NCI-H446 treated with DMSO at 0.1 percent for 48 hours (cell line): ENCODE results near the gene UPF1.

Experiments
- DNase-seq: peaks from one replicate; lab custom pipeline; 2025; lab: John Stamatoyannopoulos, UW

Gene UPF1

DNA sequence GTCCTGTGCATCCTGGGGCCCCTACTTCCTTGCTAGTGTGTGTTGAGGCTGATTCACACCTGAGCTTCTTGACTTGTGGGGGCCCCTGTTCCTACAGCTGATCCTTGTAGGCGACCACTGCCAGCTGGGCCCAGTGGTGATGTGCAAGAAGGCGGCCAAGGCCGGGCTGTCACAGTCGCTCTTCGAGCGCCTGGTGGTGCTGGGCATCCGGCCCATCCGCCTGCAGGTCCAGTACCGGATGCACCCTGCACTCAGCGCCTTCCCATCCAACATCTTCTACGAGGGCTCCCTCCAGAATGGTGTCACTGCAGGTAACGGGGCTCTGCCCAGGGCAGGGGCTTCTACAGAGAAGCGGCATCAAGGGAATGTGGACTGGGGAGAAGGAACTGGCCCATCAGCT lies 25.5 kb downstream of the UPF1 start:
- DNase-seq, result no peak

DNA sequence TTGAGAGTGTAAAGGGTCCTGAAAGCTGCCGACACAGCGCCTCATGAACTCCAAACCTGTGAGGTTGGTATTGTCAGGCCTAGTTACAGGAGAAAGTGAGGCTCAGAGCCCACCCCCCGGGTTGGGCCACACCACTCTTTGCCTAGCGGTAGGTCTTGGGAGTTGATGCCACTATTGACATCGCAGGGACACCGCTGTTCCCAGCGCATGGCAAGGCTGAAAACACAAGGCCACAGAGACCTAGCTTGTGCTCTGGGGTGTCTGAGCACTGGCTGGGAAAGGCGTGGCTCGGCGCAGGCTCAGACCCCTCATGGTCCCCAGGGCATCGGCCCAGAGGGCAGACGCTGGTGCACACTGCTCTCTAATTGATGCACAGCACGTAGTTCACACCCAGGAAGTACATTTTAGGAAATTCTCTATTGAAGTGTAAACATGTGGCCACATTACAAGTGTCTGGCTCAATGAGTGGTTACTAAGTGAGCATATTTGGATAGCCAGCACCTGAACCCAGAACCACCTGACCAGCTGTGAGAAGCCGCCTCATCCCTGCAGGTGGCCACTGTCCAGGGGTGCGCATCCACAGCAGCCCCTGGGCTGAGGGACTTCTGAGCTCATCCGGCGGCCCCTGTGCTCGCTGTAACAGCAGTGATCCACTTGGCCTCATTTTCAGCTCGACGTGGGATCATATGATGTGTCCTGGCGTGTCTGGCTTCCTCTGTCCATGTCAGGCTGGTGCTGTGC lies 27.3 kb downstream of the UPF1 start:
- DNase-seq, result no peak

GRCh38 chr19:18859676-18860301 lies 28.0 kb downstream of the UPF1 start:
- DNase-seq, result no peak

DNA sequence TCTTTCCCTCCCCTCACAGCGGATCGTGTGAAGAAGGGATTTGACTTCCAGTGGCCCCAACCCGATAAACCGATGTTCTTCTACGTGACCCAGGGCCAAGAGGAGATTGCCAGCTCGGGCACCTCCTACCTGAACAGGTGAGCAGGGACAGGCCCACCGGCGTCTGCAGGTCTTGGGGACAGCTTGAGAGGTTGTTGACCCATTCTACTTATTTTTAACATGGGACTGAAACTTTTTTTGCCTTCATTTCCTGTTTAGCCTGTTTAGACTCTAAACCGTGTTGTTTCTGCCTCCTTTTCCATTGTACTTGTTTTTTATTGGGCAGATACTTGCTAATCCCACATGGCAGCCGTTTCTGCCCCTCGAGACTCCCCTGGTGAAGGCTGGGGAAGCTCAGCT lies 28.5 kb downstream of the UPF1 start:
- no peak for DNase-seq

DNA sequence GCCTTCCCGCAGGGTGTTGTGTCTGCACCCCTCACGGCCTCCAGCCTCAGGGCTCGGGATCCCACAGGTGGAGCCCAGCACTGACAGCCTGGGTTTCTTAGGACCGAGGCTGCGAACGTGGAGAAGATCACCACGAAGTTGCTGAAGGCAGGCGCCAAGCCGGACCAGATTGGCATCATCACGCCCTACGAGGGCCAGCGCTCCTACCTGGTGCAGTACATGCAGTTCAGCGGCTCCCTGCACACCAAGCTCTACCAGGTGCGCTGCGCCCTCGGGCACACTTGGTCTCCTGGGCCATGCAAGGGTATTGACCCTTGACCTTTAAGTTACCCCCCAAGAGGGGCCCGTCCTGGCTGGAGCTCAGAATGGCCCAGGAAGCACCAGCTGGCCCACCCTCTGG lies 29.0 kb downstream of the UPF1 start:
- no peak for DNase-seq

DNA sequence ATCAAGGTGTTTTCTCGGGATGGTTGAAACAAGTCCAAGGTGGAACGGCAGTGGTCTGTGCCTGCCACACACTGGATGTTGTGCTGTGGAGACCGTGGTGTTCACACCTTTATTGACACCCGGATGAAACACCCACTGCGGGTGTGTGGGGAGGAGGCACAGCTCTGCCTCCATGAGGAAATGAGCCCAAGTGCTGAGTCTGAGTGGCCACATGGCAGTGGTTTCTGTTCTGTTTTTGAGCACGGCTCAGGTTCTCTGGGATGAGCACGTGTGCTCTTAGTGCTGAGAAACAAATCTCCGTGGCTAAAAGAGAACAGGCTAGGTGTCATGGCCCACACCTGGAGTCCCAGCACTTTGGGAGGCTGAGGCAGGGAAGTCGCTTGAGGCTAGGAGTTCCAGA lies 29.5 kb downstream of the UPF1 start:
- no peak for DNase-seq

DNA sequence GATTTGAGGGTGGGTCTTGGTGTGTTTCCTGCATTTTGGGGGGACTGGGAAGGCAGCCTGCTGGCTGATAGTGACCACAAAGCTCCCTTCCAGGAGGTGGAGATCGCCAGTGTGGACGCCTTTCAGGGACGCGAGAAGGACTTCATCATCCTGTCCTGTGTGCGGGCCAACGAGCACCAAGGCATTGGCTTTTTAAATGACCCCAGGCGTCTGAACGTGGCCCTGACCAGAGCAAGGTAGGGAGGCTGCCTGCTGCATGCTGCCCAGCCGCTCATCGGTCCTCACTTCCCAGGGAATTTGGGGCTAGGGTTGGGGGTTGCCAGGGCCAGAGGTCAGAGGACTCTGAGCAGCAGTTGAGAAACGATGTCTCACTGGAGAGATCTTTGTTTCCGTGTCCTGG lies 30.2 kb downstream of the UPF1 start:
- DNase-seq, result no peak

DNA sequence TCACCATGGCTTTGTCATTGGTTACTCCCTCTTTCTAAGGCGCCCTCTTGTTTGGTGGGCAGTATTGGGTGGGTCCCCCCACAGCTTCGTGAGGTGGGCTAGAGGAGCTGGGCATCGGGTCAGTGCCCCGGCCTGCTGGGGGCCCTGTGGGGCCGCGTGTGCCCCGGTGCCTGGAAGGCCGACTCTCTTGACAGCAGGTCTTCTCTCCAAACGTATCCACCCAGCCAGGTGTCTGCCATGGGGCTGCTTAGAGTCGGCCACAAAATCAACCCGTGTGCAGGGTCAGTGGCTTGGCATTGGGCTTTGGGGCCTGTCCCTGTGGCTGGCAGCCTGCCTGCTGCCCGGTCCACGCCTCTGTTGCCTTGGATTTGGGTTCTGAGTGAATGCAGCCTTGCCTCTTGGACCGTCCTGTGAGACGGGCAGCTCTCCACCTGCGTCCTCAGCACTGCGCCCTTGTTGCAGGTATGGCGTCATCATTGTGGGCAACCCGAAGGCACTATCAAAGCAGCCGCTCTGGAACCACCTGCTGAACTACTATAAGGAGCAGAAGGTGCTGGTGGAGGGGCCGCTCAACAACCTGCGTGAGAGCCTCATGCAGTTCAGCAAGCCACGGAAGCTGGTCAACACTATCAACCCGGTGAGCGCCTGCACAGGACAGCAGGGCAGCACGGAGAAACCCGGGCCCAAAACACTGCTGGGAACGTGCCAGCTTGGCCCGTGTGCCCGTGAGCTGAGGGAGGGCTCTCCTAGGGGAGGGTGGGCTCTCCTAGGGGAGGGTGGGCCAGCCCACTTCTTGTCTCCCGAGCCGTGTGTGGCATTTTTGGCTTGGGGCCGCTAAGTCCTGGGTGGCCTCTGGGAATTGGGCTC lies 31.4 kb downstream of the UPF1 start:
- DNase-seq, result no peak

DNA sequence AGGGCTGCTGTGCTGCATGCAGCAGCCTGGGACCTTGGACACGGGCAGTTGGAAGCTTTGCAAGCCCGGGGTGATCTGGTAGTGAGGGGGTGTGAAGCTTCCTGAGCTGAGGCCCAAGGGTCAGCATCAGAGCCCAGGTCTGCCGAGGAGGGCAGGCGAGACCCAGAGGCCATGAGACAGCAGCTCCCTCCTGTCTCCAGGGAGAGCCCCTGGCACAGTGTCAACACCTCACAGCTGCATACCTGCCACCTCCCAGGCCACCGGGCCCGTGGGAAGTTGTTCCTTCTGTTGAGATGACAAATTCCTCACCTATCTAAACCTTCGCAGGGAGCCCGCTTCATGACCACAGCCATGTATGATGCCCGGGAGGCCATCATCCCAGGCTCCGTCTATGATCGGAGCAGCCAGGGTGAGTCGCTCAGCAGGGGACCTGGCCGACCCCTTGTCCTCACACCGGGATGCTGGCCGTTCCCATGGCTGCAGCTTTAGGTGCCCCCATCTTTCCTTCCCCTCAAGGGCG lies 32.1 kb downstream of the UPF1 start:
- DNase-seq, result no peak

GRCh38 chr19:18865106-18865972 lies 33.6 kb downstream of the UPF1 start:
- no peak for DNase-seq

GRCh38 chr19:18865973-18866799 lies 34.4 kb downstream of the UPF1 start:
- no peak for DNase-seq

- no peak for DNase-seq
These were observed 35.0 kb downstream of the UPF1 start for GRCh38 chr19:18866800-18867123.

DNA sequence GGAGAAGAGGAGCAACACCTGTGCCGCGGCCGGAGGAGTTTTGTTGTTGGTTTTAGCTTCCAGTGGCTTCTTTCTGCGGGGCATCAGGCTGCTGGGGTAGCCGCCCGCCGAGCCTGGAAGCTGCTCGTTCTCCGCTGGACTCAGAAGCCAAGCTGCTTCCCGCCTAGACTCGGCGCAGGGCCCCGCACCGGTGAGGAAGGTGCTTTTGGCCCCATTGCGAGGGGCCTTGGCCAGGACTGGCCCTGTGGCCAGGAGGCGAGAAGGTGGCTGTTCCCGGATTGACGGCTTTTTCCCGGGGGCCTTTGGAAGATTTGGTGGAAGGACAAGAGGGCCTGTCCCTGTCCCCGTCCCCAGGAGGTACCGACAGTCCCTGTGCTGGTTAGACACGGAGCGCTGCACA lies 35.4 kb downstream of the UPF1 start:
- DNase-seq, result no peak

DNA sequence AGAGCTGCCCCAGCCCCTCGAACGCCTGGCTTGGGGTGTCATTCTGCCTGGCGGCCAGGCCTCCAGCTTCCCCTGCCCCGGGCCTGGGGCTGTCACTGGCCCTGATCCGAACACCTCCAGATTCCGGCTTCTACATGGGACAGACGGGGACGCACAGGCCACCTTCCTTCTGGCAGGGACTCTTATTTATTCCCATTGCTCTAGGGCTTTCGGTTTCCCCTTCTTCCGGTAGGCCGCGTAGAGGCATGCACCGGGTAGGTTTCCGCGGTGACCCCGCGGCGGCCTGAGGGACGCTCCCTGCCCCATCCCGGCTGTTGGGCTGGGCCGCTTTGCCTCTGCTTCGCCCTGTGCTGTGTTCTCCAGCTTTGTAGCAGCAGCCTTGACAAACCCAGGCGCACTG lies 36.0 kb downstream of the UPF1 start:
- no peak for DNase-seq

DNA sequence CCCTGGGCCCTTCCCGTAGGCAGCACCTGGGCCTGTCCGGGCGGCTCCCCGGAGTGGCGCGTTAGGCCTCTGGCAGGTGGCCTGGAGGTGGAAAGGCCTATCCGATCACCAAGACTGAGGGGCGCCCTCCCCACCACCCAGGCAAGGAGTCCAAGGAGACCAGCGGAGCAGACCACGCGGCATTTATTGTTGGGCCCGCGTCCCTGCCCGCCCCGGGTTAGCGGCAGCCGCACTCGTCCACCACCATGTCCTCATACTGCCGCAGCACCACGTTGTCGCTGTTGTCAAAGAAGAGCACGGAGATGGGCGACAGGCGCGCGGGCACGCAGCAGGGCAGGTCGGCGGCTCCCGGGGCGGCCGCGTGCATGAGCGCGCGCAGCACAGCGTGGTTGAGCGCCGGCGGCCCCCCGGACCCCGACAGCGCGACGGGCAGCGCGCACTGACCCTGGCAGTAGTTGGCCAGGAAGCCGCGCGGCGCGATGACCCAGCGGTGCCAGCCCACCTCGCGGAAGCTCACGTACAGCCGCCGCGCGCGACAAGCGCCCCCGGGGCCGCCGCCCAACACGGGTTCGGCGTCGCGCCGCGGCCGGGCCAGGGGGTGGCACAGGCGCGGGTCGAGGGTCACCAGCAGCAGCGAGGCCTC lies 36.7 kb downstream of the UPF1 start:
- no peak for DNase-seq

- DNase-seq, result no peak
These were observed 37.4 kb downstream of the UPF1 start for GRCh38 chr19:18869023-18869618.

- no peak for DNase-seq
These were observed 38.2 kb downstream of the UPF1 start for GRCh38 chr19:18869781-18870530.

GRCh38 chr19:18870531-18871172 lies 38.9 kb downstream of the UPF1 start:
- DNase-seq, result no peak

DNA sequence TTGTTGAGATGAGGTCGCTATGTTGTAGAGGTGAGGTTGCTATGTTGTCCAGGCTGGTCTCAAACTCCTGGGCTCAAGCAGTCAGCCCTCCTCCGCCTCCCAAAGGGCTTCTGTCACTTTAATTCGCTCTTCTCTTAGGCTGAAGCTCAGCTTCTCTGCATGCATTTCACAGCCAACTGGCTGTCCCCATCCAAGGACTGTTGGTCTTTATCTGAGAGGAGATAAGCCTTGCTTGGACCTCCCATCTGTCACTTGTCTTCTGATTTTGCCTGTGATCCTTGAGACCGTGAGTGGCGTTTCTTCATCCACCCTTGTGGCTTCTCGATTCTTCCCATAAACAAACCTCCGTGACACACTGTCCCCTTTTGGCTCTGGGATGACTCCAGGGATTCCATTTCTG lies 39.8 kb downstream of the UPF1 start:
- no peak for DNase-seq
